IMR-90 (cell line): ENCODE results near the gene IL6ST. TPM values are rescaled to one million over a fixed set of nuclear protein-coding genes. Genes with fewer than 3 reads are reported as not detected.

Experiments
- ATAC-seq: fragments of 200-7000 bp; cut with Tn5 transposase; 2 replicates; pipeline ENCODE4 v1.9.1; 2020; ENCODE audit warnings: low read depth, mild to moderate bottlenecking, moderate library complexity
- BruUV-seq: library from RNA; stranded (reverse); fragments of 400-500 nt; replicated peaks from 2 replicates; lab custom pipeline; 2021; lab: Mats Ljungman, UMichigan
- CTCF ChIA-PET: fragments of 300-600 bp; formaldehyde crosslinking; extraction: SDS; loops from one replicate; lab custom pipeline; 2021; ENCODE audit warnings: antibody characterized with exemption; lab: Yijun Ruan, JAX
- POLR2A ChIA-PET: fragments of 300-600 bp; sonication (Branson Sonifier 250); formaldehyde crosslinking; loops from one replicate; lab custom pipeline; 2022; ENCODE audit warnings: antibody characterized with exemption; ENCODE audit not compliant: unreplicated experiment; lab: Charles Lee
- DNase-seq: peaks from one replicate; pipeline ENCODE4 v3.0.0; 2013
- H2AFZ ChIP-seq: replicated peaks from 2 replicates; pipeline ENCODE3; 2013; ENCODE audit warnings: low read length, mild to moderate bottlenecking; ENCODE audit not compliant: poor library complexity
- H2AK5ac ChIP-seq: 2 replicates; pipeline ENCODE4 v1.6.1; 2013; ENCODE audit warnings: low read depth, low read length, inconsistent platforms
- H2AK9ac ChIP-seq: replicated peaks from 2 replicates; pipeline ENCODE3; 2013; ENCODE audit warnings: mild to moderate bottlenecking, low read depth, low read length, moderate library complexity; ENCODE audit not compliant: poor library complexity
- H2BK120ac ChIP-seq: 2 replicates; pipeline ENCODE4 v1.6.1; 2013; ENCODE audit warnings: low read depth, low read length, inconsistent platforms
- H2BK15ac ChIP-seq: 3 replicates; pipeline ENCODE4 v1.6.1; 2013; ENCODE audit warnings: low read depth, low read length, inconsistent platforms
- H2BK20ac ChIP-seq: 2 replicates; pipeline ENCODE4 v1.6.1; 2013; ENCODE audit warnings: low read depth, mild to moderate bottlenecking, inconsistent platforms, low read length, moderate library complexity
- H2BK5ac ChIP-seq: 2 replicates; pipeline ENCODE4 v1.6.1; 2013; ENCODE audit warnings: mild to moderate bottlenecking, low read depth, low read length, inconsistent platforms; ENCODE audit not compliant: poor library complexity, severe bottlenecking
- H3K14ac ChIP-seq: replicated peaks from 2 replicates; pipeline ENCODE4 v1.6.1; 2013; ENCODE audit warnings: low read depth, low read length, inconsistent platforms
- H3K18ac ChIP-seq: 2 replicates; pipeline ENCODE4 v1.6.1; 2013; ENCODE audit warnings: low read depth, low read length, control low read depth
- H3K23ac ChIP-seq: 2 replicates; pipeline ENCODE4 v1.6.1; 2013; ENCODE audit warnings: low read depth, low read length, inconsistent platforms
- H3K27ac ChIP-seq: 2 replicates; pipeline ENCODE4 v1.5.1; 2013; ENCODE audit warnings: mild to moderate bottlenecking, control low read depth, low read length; ENCODE audit not compliant: insufficient read depth
- H3K27me3 ChIP-seq: 2 replicates; pipeline ENCODE4 v1.6.1; 2013; ENCODE audit warnings: low read length; ENCODE audit not compliant: control insufficient read depth, insufficient read depth
- H3K36me3 ChIP-seq: 2 replicates; pipeline ENCODE4 v1.6.1; 2013; ENCODE audit warnings: low read length, mixed read lengths; ENCODE audit not compliant: control insufficient read depth, insufficient read depth
- H3K4ac ChIP-seq: 2 replicates; pipeline ENCODE4 v1.6.1; 2013; ENCODE audit warnings: low read depth, low read length, inconsistent platforms
- H3K4me1 ChIP-seq: 2 replicates; pipeline ENCODE4 v1.6.1; 2013; ENCODE audit warnings: low read length, mixed read lengths; ENCODE audit not compliant: control insufficient read depth, insufficient read depth
- H3K4me2 ChIP-seq: 2 replicates; pipeline ENCODE4 v1.6.1; 2013; ENCODE audit warnings: low read depth, mild to moderate bottlenecking, control low read depth, low read length, moderate library complexity
- H3K4me3 ChIP-seq: 2 replicates; pipeline ENCODE4 v1.5.1; 2013; ENCODE audit warnings: low read depth, mild to moderate bottlenecking, control low read depth, low read length, moderate library complexity; ENCODE audit not compliant: insufficient read depth
- H3K56ac ChIP-seq: 2 replicates; pipeline ENCODE4 v1.6.1; 2013; ENCODE audit warnings: low read length, inconsistent platforms; ENCODE audit not compliant: insufficient read depth; ENCODE audit errors: extremely low read depth
- H3K79me1 ChIP-seq, 2 experiments: 2 replicates each; pipeline ENCODE4 v1.6.1; 2013; ENCODE audit warnings: low read length in 2 of 2, inconsistent platforms in 1 of 2, low read depth in 1 of 2
- H3K9ac ChIP-seq: 2 replicates; pipeline ENCODE4 v1.6.1; 2013; ENCODE audit warnings: low read depth, low read length, control low read depth
- H3K9me1 ChIP-seq: 2 replicates; pipeline ENCODE4 v1.6.1; 2013; ENCODE audit warnings: low read length, inconsistent platforms; ENCODE audit not compliant: insufficient read depth
- H3K9me3 ChIP-seq: 2 replicates; pipeline ENCODE4 v1.6.1; 2013; ENCODE audit warnings: low read length; ENCODE audit not compliant: control insufficient read depth, insufficient read depth
- H4K20me1 ChIP-seq: 2 replicates; pipeline ENCODE4 v1.6.1; 2013; ENCODE audit warnings: low read length, inconsistent platforms; ENCODE audit not compliant: insufficient read depth
- H4K5ac ChIP-seq: 2 replicates; pipeline ENCODE4 v1.6.1; 2013; ENCODE audit warnings: mild to moderate bottlenecking, low read depth, low read length, control low read depth
- H4K8ac ChIP-seq, 2 experiments: 2 replicates each; pipeline ENCODE4 v1.6.1; 2013; ENCODE audit warnings: low read depth in 2 of 2, low read length in 2 of 2, control low read depth in 1 of 2, inconsistent platforms in 1 of 2
- H4K91ac ChIP-seq: 2 replicates; pipeline ENCODE4 v1.6.1; 2013; ENCODE audit warnings: low read depth, low read length, inconsistent platforms; ENCODE audit not compliant: insufficient read depth
- FOS ChIP-seq: fragments of 150-350 bp; IDR thresholded peaks from 2 replicates; pipeline ENCODE4 v1.6.1; 2016; ENCODE audit warnings: low read depth, low read length
- MAFK ChIP-seq: IDR thresholded peaks from 2 replicates; pipeline ENCODE4 v1.6.1; 2012; ENCODE audit warnings: low read depth, low read length, improper control_type of control experiment
- RFX5 ChIP-seq: IDR thresholded peaks from 2 replicates; pipeline ENCODE4 v1.8.0; 2012; ENCODE audit warnings: low read depth, mild to moderate bottlenecking, low read length, moderate library complexity
- WGBS, 2 experiments: methylation state at CpG; one replicate each; pipeline versions ENCODE4 v1.1.5 to v1.1.7; 2013; ENCODE audit warnings: missing lambda C conversion rate in 2 of 2; ENCODE audit not compliant: insufficient read length in 1 of 2; ENCODE audit errors: extremely low coverage in 2 of 2; 5-methylcytosine and 5-hydroxymethylcytosine counted together
- dilution Hi-C: fragments of 300-500 bp; cut with HindIII; formaldehyde crosslinking; loops from one replicate; pipeline ENCODE4 v1.14.3; 2018; ENCODE audit warnings: low sequenced_read_pairs; ENCODE audit not compliant: unreplicated experiment
- in situ Hi-C: fragments of 300-500 bp; cut with MboI; formaldehyde crosslinking; loops from 3 replicates; pipeline ENCODE4 v1.14.3; 2019; ENCODE audit warnings: low sequenced_read_pairs, inconsistent platforms, mixed read lengths
- intact Hi-C: fragments of 100-400 bp; cut with micrococcal nuclease; formaldehyde crosslinking; loops from 2 replicates; pipeline ENCODE4 v1.10.0; 2022
- polyA plus RNA-seq, 3 experiments: library from polyadenylated mRNA; depleted of rRNA; stranded (reverse); fragments of >200 nt; gene quantifications; 2 replicates each; pipeline ENCODE4 v1.2.3, GENCODE V29; 2012; ENCODE audit warnings: low replicate concordance in 1 of 3
- total RNA-seq: library from RNA; depleted of rRNA; stranded (reverse); fragments of >200 nt; gene quantifications from 2 replicates; pipeline ENCODE4 v1.2.3, GENCODE V29; 2012

The IL6ST gene
- total and polyA plus RNA-seq, 2 of the 4 experiments (the other 2 are of a cell fraction) = 90.6 to 506 TPM

- TF ChIP-seq RFX5 (no peak), MAFK (no peak), FOS (no peak)
- Histone ChIP-seq H3K9me3 (no peaks in the 10 kb centered on the region), H3K27me3 (no peaks in the 10 kb centered on the region), H2BK20ac (no peak overlapping the region), H3K23ac (no peak overlapping the region), H3K4ac (no peak overlapping the region), H3K56ac (no peak overlapping the region), H3K36me3 (no peaks in the 10 kb centered on the region), H3K9ac (no peak overlapping the region), H3K79me1 (no peaks in the 10 kb centered on the region), H2BK15ac (no peak overlapping the region), H2BK120ac (no peak overlapping the region), H4K8ac (no peak overlapping the region), H4K5ac (no peak overlapping the region), H3K9me1 (no peaks in the 10 kb centered on the region), H2BK5ac (no peak overlapping the region), H2AK5ac (no peak overlapping the region), H3K4me3 (no peak overlapping the region), H4K20me1 (no peaks in the 10 kb centered on the region), H4K91ac (no peak overlapping the region), H2AFZ (no peak overlapping the region), H3K14ac (no peak overlapping the region), H3K4me2 (no peak overlapping the region), H3K18ac (no peak overlapping the region), H3K4me1 (no peaks in the 10 kb centered on the region; the same call in 1 of the 2 replicates), H3K27ac (no peak overlapping the region), H2AK9ac (no peak overlapping the region)
- BruUV-seq = no TSS peak
- ATAC-seq (no peak), DNase-seq (no peak)
- WGBS, 2 experiments = 75% methylated on average over 4 of the region's 10 CpGs; no CpG with 5 or more reads in 1 of the 2 experiments
- ChIA-PET CTCF (no interaction called here), POLR2A (no interaction called here)
- dilution Hi-C loops = no loop called here
- in situ Hi-C loops = loop anchor here (25.0 kb wide), 1 partner anchor 580 kb away; no protein-coding TSS in a partner anchor
- intact Hi-C loops = loop anchor here (10.0 kb wide), 1 partner anchor 582 kb away; no protein-coding TSS in a partner anchor
Measured at GRCh38 chr5:55916986-55917385, 77.8 kb downstream of the IL6ST start.
